Ovary (tissue), 10 donors: ENCODE data around the gene GPR4. TPM values are rescaled to one million over a fixed set of nuclear protein-coding genes. Genes with fewer than 3 reads are reported as not detected.

Experiments used
- DNase-seq, 5 donors: peaks; one replicate each; pipeline ENCODE4 v3.0.0-alpha.2; 2019 to 2020
- H3K27ac ChIP-seq, 2 donors: fragments of 200-600 bp; one replicate each; pipeline versions ENCODE4 v1.5.1 to v1.8.0; 2019 to 2022
- H3K27me3 ChIP-seq: fragments of 200-600 bp; one replicate; pipeline ENCODE4 v1.8.0; 2022
- H3K36me3 ChIP-seq: fragments of 200-600 bp; sonication (generic); one replicate; pipeline ENCODE4 v1.5.1; 2019
- H3K4me1 ChIP-seq: one replicate; pipeline ENCODE4 v1.8.1; 2013; ENCODE audit warnings: mild to moderate bottlenecking, moderate library complexity; ENCODE audit not compliant: insufficient read depth
- H3K4me3 ChIP-seq: fragments of 200-600 bp; sonication (generic); one replicate; pipeline ENCODE4 v1.5.1; 2017
- H3K9me3 ChIP-seq, 2 donors: fragments of 200-600 bp in 1 of 2; sonication (generic) in 1 of 2; one replicate each; pipeline versions ENCODE4 v1.5.1 to v1.8.1; 2013 to 2019; ENCODE audit warnings: mild to moderate bottlenecking in 1 of 2, moderate library complexity in 1 of 2
- CTCF ChIP-seq, 3 donors: fragments of 450-650 bp in 2 of 3; fragments of 200-600 bp in 1 of 3; IDR thresholded peaks; one replicate each; pipeline versions ENCODE4 v1.5.1 to v1.8.0; 2016 to 2022; ENCODE audit warnings: antibody characterized with exemption in 3 of 3, mild to moderate bottlenecking in 1 of 3
- EP300 ChIP-seq: sonication (generic); formaldehyde crosslinking; IDR thresholded peaks from one replicate; pipeline ENCODE4 v1.6.1; 2017; ENCODE audit warnings: antibody characterized with exemption
- POLR2A ChIP-seq: fragments of 450-650 bp; IDR thresholded peaks from one replicate; pipeline ENCODE4 v1.6.1; 2017; ENCODE audit warnings: antibody characterized with exemption, mild to moderate bottlenecking, moderate library complexity
- WGBS, 3 donors: extraction: QIAGEN DNeasy Blood & Tissue Kit in 1 of 3; methylation state at CpG; one replicate each; pipeline versions ENCODE4 v1.1.5 to v1.1.7; 2013 to 2017; 5-methylcytosine and 5-hydroxymethylcytosine counted together
- intact Hi-C, 4 donors: fragments of 100-400 bp; cut with DNase I; formaldehyde crosslinking; loops; one replicate each; pipeline versions ENCODE4 v1.11.0 to v1.15.1; 2022 to 2023
- long read RNA-seq, 3 donors: library from polyadenylated mRNA in 2 of 3; unstranded in 2 of 3; transcript quantifications; one replicate each; pipeline ENCODE4 v2.0.0 and lab custom pipeline, GENCODE V29; 2021 to 2026
- polyA plus RNA-seq, 2 donors: library from polyadenylated mRNA; stranded (reverse); fragments of 200-250 nt in 1 of 2; fragments of 350-450 nt in 1 of 2; fragmentation: Illumina TruSeq in 1 of 2; extraction: RNeasy Lipid Tissue Mini Kit (QIAGEN cat#74804) in 1 of 2; gene quantifications; one replicate each; pipeline ENCODE4 v1.2.3, GENCODE V29; 2013 to 2014
- total RNA-seq, 7 donors: library from RNA; depleted of rRNA in 2 of 7; stranded (reverse); fragments of >200 nt in 2 of 7; fragmentation: NEBNext Ultra II Directional in 3 of 7; extraction: Animal tissue kit (Norgen Biotek cat#: 25700) in 3 of 7; gene quantifications; one replicate each; pipeline versions ENCODE4 v1.1.0 to v1.2.4, GENCODE V29; 2016 to 2023
- donor health status: DM: no; HTN: no; CAD: no; lungs with moderate emphysema.
- donor health status: DM: no; HTN: no; CAD: no.
- donor health status: Bipolar disorder and iron deficiency.
- donor health status: DM: yes; HTN: yes; CAD: no.
- donor health status: DM: no; HTN: no; CAD: no.
- donor health status: DM: yes; HTN: yes; CAD: no.

GPR4 gene
- total RNA-seq (1 to 10 TPM in 5 of 7 donors, under 1 TPM in 2; 0.60 to 4.5 (median 2.4) TPM), polyA plus RNA-seq (10 to 100 TPM in 1 of 2 donors, 1 to 10 TPM in 1; 3.0 to 11.9 TPM)
- long read RNA-seq, donor 1, partial matches to known transcripts: 0 of 16 reads
- long read RNA-seq, donor 1, other reads (novel, unspliced or antisense): 16 of 16 reads
- long read RNA-seq, donor 2: 0 reads
- long read RNA-seq, donor 3, partial matches to known transcripts: 0 of 3 reads
- long read RNA-seq, donor 3, other reads (novel, unspliced or antisense): 2 of 3 reads

- intact Hi-C loops: no loop called here
- no peak for TF ChIP-seq EP300
- no peak for TF ChIP-seq POLR2A
- no peak for TF ChIP-seq CTCF (IDR thresholded peaks at IDR 0.05)
- DNase-seq: no peak
- no peaks in the 10 kb centered on the region for H3K36me3 ChIP-seq
- no peaks in the 10 kb centered on the region for H3K27me3 ChIP-seq
- WGBS, 3 donors: 1% methylated on average over 48 to 52 of the region's 52 CpGs
- peak within 1 kb of the TSS; percentile 22 for H3K4me3 ChIP-seq
- H3K27ac ChIP-seq: no peak within 1 kb of the TSS
- no peaks in the 10 kb centered on the region for H3K4me1 ChIP-seq
- H3K9me3 ChIP-seq: no peaks in the 10 kb centered on the region
Measured at GRCh38 chr19:45601524-45602374, at the start of gene GPR4. Gene GPR4, minus strand, starts transcription at chr19:45602212. Its CDS starts 10,346 bp downstream, at chr19:45591866.

- 65 to 73% (median 68%) methylated on average over 3 of the region's 3 CpGs for whole genome bisulfite sequencing, 3 donors
Measured at GRCh38 chr19:45650722-45651121, 48.7 kb upstream of the GPR4 start.

GRCh38 chr19:45646345-45646698 is 44.3 kb upstream of the GPR4 start:
- no peak for DNase-seq
- intact Hi-C loops: loop anchor here in 1 of 4 donors (10.0 kb wide), 1 partner anchor 212 kb away; no protein-coding TSS in a partner anchor
- Histone ChIP-seq H3K4me1 (peaks cover 4% of the 10 kb centered on the region), H3K36me3 (no peaks in the 10 kb centered on the region), H3K27ac (no peak overlapping the region), H3K27me3 (peaks cover 3% of the 10 kb centered on the region), H3K9me3 (no peaks in the 10 kb centered on the region), H3K4me3 (no peak overlapping the region)
- TF ChIP-seq POLR2A (no peak), CTCF (IDR thresholded peaks at IDR 0.05) (no peak), EP300 (no peak)
- 8 to 9% (median 8%) methylated on average over 9 of the region's 9 CpGs for WGBS, 3 donors

More at GRCh38 chr19:45650722-45651121, 48.7 kb upstream of the GPR4 start:
- no peak overlapping the region for H3K4me3 ChIP-seq
- no peak overlapping the region for H3K27ac ChIP-seq
- no peaks in the 10 kb centered on the region for H3K36me3 ChIP-seq
- intact Hi-C loops: no loop called here
- no peaks in the 10 kb centered on the region for H3K9me3 ChIP-seq
- DNase-seq: no peak
- no peak for TF ChIP-seq CTCF (IDR thresholded peaks at IDR 0.05)
- no peak for TF ChIP-seq EP300
- TF ChIP-seq POLR2A: no peak
- peaks cover 2% of the 10 kb centered on the region for H3K4me1 ChIP-seq
- peaks cover 3% of the 10 kb centered on the region for H3K27me3 ChIP-seq

- intact Hi-C loops: loop anchor here in 1 of 4 donors (10.0 kb wide), 1 partner anchor 211 kb away; no protein-coding TSS in a partner anchor
Measured at GRCh38 chr19:45645631-45646344, 43.8 kb upstream of the GPR4 start.

More at GRCh38 chr19:45645631-45646344, 43.8 kb upstream of the GPR4 start:
- no peak for TF ChIP-seq POLR2A
- TF ChIP-seq EP300: no peak
- no peak for TF ChIP-seq CTCF (IDR thresholded peaks at IDR 0.05)
- Histone ChIP-seq H3K4me3 (peak overlapping the region; percentile 2), H3K27ac (no peak overlapping the region), H3K4me1 (peaks cover 4% of the 10 kb centered on the region), H3K27me3 (peaks cover 3% of the 10 kb centered on the region), H3K36me3 (no peaks in the 10 kb centered on the region), H3K9me3 (no peaks in the 10 kb centered on the region)
- peak in 4 of 5 donors; percentile 31 to 60 (median 41) for DNase-seq
- WGBS, 3 donors: 1% methylated on average over 27 of the region's 27 CpGs
